Measurements from ENCODE around the gene FGF18.
A peak's percentile ranks its signal among the peaks of the same experiment; 100 is the strongest.

DNA sequence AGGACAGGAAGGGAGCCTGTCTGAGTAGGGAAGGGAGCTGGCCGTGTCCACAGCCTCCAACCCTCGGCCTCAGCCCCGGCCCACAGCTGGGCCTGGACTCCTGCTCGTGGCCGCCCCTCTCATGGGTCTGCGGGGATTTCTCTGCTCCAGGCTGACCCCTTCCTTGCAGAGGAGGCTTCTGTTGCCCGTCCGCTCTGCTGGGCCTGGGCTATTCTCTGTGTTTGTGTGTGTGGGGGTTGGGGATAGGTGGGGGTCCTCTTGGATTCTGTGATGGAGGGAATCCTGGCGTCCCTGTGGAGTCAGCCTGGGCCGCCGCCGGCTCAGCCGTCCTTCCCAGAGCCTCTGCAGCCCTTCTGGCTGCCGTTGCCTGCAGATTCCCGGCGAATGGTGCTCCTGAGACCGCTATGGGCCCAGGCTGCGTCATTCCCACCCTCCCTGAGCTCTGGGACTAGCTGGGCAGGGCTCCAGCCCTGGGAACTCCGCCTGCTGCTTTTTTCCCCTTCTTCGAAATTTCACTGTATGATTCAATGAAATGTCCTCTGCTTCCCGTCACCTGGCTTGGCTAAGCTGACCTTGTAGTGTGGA, 64.2 kb downstream of the FGF18 start:
- TF ChIP-seq, protein P1, sequence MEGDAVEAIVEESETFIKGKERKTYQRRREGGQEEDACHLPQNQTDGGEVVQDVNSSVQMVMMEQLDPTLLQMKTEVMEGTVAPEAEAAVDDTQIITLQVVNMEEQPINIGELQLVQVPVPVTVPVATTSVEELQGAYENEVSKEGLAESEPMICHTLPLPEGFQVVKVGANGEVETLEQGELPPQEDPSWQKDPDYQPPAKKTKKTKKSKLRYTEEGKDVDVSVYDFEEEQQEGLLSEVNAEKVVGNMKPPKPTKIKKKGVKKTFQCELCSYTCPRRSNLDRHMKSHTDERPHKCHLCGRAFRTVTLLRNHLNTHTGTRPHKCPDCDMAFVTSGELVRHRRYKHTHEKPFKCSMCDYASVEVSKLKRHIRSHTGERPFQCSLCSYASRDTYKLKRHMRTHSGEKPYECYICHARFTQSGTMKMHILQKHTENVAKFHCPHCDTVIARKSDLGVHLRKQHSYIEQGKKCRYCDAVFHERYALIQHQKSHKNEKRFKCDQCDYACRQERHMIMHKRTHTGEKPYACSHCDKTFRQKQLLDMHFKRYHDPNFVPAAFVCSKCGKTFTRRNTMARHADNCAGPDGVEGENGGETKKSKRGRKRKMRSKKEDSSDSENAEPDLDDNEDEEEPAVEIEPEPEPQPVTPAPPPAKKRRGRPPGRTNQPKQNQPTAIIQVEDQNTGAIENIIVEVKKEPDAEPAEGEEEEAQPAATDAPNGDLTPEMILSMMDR (IDR thresholded peaks at IDR 0.05) = no peak
- TF ChIP-seq EP300 (IDR thresholded peaks at IDR 0.05) (no peak), POLR2A (IDR thresholded peaks at IDR 0.05; ENCODE audit: low read depth) (no peak), POLR2AphosphoS5 (IDR thresholded peaks at IDR 0.05) (peak; percentile 39 to 48)
